Epithelial cell of prostate (primary cell): Measurements from ENCODE around the gene SPOCK1.

Source experiments
- DNase-seq: peaks from one replicate; pipeline ENCODE4 v3.0.0-alpha.2; 2011; ENCODE audit warnings: low read depth, low spot score
- H3K27ac ChIP-seq: fragments of 450-650 bp; 2 replicates; pipeline ENCODE4 v1.5.1; 2017; ENCODE audit warnings: mild to moderate bottlenecking

The SPOCK1 gene

GRCh38 chr5:137188566-137188965 lies 310.6 kb downstream of the SPOCK1 start:
- no peak overlapping the region for H3K27ac ChIP-seq
- no peak for DNase-seq

DNA sequence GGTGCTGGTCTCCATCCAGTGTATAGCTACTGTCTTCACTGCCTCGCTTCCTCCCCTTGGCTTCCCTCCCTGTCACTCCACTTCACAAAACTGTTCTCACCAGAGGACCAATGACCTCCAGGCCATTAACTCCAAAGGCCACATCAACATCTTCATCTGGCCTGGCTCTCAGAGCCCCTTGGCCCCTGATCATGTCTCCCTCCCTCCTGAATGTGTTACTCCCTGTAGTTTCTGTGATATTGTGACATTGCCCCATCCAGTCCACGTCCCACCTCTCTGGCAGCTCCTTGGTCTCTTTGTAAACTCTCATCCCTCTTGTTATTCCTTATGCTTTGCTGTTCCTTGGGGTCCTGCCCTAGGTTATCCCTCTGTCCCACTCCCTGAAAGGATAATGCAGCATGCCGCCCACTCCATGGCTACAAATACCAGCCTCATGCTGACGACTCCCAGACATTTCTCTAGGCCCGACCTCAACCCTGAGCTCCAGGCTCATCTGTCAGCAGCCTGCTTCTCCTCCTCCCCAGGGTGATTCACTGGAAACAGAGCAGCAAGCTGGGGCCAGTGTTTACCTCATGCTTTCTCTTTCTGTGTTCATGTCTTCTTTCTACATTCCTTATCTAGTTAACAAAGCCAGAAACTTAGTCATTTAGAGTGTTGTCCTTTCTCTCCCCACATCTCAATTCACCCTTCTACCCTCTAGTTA lies 312.2 kb downstream of the SPOCK1 start:
- peak; percentile 46 for DNase-seq
- no peak overlapping the region for H3K27ac ChIP-seq

DNA sequence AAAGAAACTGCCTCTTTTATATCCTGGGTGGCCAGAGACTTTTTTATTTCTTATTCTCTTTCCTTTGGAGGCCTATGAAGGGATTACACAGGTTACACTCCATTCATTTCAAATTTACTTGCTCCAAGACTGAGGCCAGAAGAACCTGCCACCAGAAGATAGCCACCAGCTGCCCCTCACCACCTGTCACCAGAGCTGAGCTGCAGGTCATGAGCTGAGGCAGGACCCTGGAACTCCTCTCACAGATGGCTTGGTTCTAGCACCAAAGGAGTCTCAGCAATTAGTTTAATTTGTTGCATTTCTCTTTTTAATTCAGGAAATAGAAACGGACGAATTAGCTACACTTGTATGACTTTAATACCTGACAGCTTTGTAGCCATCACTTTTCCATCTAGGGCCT lies 313.9 kb downstream of the SPOCK1 start:
- DNase-seq, result no peak
- no peak overlapping the region for H3K27ac ChIP-seq

GRCh38 chr5:137184734-137185133 lies 314.4 kb downstream of the SPOCK1 start:
- no peak overlapping the region for H3K27ac ChIP-seq
- no peak for DNase-seq

DNA sequence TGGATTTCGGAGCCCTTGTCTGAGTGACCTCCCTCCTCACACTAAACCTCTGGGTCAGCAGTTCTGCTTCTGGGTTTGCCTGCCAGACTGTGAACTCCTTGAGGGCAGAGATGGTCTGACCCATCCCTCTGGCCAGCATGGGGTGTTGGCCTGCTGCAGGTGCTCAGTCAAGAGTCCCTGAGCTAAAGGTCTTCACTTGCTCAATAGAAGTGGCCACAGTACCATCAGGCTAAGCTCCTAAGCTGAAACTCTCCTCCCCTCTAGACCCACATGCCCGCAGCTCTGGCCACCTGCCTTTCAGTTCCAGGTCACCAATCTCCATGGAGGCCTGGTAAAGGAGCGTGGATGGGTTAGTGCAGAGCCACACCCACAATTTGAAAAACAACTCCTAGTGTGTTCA lies 316.6 kb downstream of the SPOCK1 start:
- DNase-seq, result no peak
- no peak overlapping the region for H3K27ac ChIP-seq

DNA sequence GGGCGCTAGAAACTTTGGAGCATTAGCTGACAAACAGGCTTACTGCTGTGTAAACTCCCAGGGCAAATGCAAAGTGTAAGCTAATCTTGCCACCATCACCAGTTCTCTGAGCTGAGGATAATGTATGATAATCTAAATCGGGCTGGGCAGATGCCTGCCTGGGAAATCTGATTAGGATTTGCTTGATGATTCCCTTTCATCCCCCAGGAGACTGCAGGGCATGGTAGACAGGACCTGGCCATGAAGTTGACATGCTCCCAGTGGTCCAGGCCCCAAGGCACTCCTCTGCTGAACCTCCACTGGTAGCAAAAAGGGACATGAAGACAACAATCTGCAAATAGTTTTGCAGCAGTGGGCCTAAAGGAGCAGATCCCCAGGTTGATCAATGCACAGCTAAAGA lies 317.5 kb downstream of the SPOCK1 start:
- H3K27ac ChIP-seq, result no peak overlapping the region
- no peak for DNase-seq

- H3K27ac ChIP-seq, result no peak overlapping the region
These were observed 319.9 kb downstream of the SPOCK1 start for GRCh38 chr5:137179203-137179602.

DNA sequence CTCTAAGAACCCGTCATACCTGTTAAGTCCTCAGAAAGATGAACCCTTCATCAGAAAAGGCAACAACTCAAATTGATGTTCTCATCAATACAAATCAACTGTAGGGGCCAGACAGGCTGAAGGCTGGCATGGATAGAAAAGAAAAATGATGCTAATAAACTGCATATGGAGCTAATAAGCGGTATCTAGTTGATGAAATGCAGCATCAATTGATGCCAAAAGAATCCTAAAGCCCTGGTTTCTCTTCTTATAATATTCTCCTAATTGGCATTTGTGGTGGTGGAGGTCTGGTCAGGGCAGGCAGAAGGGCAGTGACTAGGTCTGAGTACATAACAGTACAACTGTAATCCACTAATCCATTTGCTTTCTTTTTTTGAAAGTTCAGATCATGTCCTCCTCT lies 322.5 kb downstream of the SPOCK1 start:
- DNase-seq, result no peak

More at GRCh38 chr5:137179203-137179602, 319.9 kb downstream of the SPOCK1 start:
- no peak for DNase-seq

GRCh38 chr5:137176126-137176525 lies 323.0 kb downstream of the SPOCK1 start:
- no peak for DNase-seq
- H3K27ac ChIP-seq, result no peak overlapping the region

More for the DNA sequence above, 322.5 kb downstream of the SPOCK1 start:
- H3K27ac ChIP-seq, result no peak overlapping the region

GRCh38 chr5:137174196-137174595 lies 324.9 kb downstream of the SPOCK1 start:
- H3K27ac ChIP-seq, result no peak overlapping the region
- no peak for DNase-seq

- no peak for DNase-seq
- H3K27ac ChIP-seq, result no peak overlapping the region
These were observed 326.9 kb downstream of the SPOCK1 start for GRCh38 chr5:137172258-137172657.

GRCh38 chr5:137167187-137167586 lies 331.9 kb downstream of the SPOCK1 start:
- no peak for DNase-seq

DNA sequence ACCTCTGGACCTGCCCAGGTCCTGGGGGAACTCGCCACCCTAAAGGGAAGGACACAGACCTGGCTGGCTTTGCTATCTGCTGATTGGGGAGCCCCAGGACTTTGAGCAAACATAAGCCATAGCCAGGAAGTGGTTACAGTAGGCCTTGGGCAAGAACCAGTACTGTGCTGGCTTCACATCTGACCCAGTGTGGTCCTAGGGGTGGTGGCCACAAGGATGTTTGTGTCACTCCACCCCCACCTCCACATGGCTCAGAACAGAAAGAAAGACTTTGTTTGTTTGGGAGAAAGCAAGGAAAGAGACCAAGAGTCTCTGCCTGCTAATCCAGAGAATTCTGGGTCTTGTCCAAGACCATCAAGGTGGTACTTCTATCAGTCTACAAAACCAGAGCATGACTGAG lies 334.2 kb downstream of the SPOCK1 start:
- no peak overlapping the region for H3K27ac ChIP-seq
- no peak for DNase-seq

More at GRCh38 chr5:137167187-137167586, 331.9 kb downstream of the SPOCK1 start:
- H3K27ac ChIP-seq, result no peak overlapping the region

DNA sequence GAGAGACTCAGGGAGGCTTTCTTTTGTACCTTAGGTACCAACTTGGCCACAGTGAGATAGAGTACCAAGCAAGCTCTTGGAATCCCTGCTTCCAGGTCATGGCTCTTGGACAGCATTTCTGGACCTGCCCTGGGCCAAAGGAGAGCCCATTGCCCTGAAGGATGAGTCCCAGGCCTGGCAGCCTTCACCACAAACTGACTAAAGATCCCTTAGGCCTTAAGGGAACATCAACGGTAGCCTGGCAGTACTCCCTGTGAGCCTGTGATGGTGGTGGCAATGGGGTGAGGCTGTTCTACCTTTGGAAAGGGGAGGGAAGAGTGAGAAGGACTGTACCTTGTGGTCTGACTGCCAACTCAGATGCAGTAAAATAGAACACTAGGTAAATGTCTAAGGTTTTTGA lies 334.6 kb downstream of the SPOCK1 start:
- H3K27ac ChIP-seq, result no peak overlapping the region
- no peak for DNase-seq

DNA sequence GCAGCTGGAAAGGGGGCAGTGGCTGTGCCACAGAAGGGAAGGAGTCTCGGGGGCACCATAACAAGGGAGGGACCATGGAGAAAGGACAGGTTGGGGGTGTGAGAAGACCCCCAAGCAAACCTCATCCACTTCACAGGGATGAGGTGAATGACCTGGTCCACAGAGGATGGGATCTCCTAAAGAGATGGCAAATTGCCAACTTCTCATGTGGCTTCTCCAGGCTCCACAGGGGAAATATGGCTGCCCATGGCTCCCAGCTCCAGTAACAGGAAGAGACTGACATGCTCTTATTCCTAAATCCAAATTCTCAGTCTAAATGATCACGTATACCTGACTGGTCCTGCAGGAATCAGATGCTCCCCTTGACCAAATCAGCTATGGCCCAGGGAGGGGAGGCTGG lies 340.4 kb downstream of the SPOCK1 start:
- DNase-seq, result no peak
- no peak overlapping the region for H3K27ac ChIP-seq

GRCh38 chr5:137156180-137156579 lies 342.9 kb downstream of the SPOCK1 start:
- DNase-seq, result no peak
- H3K27ac ChIP-seq, result no peak overlapping the region

DNA sequence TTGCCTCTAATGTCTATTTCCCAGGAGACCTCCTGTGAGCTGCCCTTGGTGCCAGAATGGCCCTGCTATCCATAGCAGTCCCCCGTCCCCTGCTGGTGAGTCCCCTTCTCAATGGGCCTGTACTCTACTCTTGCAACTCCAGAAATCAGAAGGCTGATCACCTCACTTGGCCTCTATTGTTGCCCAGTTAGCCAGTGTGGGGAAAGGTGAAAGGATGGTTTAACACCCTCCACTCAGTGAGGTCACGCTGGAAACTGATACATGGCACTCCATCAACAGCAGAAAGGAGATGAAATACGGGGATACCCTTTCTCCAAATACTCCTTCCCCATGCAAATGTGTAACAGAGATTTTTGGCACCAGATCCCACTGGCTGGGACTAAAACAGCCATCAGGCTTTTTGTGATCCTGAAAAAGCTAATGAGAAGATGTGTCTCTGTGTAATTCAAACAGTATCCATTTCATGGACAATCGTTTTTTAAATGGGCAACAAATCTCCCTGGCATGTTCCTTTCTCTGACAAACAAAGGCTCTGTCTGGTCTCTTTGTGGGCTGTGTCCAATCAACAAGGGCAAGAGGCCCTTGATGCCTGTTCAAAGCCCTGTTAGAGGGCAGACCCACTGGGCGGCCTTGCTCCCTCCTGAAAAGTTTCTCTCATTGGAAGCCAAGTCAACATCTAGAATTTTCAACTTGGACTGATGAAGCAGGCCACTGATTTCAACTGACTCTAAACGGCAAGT lies 343.7 kb downstream of the SPOCK1 start:
- DNase-seq, result no peak
- H3K27ac ChIP-seq, result no peak overlapping the region

DNA sequence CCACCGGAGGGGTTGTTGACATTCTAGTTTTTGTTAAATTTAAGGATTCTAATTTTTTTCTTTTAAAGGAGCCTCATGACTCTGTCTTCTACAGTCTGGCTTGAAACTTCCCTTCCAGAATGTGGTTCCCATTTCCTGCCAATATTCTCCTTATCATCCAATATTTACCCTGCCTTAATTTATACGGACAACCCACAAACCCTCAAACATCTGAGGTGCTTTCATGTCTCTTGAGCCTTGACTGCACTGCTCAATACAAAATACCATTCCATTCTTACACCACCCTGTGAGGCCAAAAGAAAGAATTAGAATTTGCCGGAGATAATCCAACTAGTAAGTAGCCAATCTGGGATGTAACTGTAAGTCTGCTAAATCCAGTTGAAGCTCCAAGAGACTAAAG lies 346.5 kb downstream of the SPOCK1 start:
- no peak for DNase-seq
- H3K27ac ChIP-seq, result no peak overlapping the region

DNA sequence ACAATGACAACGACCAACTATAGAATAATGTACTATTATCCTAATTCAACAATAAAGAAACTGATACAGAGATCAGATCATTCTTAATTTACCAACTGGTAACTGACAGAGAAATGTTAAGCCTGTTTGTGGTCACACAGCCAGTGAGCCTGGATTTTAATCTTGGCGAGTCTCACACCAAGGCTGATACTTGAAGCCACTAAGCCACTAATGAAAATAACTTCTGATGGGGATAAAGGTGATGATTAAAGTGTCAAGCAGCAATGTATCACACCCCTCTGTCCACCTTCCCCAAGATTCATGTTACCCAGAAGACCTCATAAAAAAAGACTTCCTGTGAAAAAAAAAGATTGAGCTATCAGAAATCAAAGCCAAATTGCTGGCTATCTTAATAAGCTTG lies 350.5 kb downstream of the SPOCK1 start:
- H3K27ac ChIP-seq, result no peak overlapping the region
- DNase-seq, result no peak

DNA sequence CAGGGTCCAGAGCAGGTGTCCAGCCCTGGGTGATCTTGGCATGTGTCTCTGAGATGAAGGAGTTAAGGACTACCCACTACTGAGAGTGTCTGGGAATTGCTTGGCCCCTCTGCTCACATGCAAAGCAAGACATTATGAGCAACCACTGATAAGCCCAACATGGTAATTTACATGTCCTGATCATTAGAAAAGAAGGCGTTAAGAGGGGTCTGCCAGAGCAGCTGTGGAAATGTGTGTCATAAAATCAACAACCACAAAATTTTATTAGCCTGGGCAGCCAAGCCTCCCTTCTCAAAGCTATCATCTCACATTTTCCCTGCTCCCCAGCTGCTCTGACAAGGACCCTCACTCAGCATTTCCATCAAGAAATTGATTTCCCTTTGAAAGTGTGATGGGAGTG lies 351.0 kb downstream of the SPOCK1 start:
- no peak overlapping the region for H3K27ac ChIP-seq
- no peak for DNase-seq

DNA sequence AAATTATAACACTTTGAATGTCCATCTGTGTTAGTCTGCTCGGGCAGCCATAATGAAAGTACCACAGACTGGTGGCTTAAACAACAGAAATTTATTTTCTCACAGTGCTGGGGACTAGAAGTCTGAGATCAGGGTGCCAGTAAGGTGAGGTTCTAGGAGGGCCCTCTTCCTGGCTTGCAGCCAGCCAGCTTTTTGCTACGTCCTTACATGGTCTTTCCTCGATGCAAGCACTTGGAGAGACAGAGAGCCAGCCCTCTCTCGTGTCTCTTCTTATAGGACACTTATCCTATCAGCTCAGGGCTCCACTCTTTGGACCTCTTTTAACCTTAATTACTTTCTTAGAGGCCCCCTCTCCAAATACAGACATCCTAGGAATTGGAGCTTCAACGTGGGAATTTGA lies 351.8 kb downstream of the SPOCK1 start:
- no peak overlapping the region for H3K27ac ChIP-seq
- no peak for DNase-seq

GRCh38 chr5:137146402-137146890 lies 352.7 kb downstream of the SPOCK1 start:
- peak; percentile 97 for DNase-seq
- H3K27ac ChIP-seq, result peak overlapping the region; percentile 61
